ENCODE results near the gene PKD1.

Gene PKD1

GRCh38 chr16:2044541-2044940 lies 91.2 kb downstream of the PKD1 start:
- no peaks in the 10 kb centered on the region for H3K4me1 ChIP-seq (ENCODE audit: control insufficient read depth, insufficient read depth, low read length)
- POLR2A ChIA-PET, result interaction anchor here (1.0 kb wide), 1 partner anchor 19 kb away, joined by 4 read pairs; no protein-coding TSS in a partner anchor
- H3K36me3 ChIP-seq (ENCODE audit: control insufficient read depth in 2 of 2, insufficient read depth in 1 of 2, low read length in 2 of 2), result peaks cover 0 to 11% of the 10 kb centered on the region in 2 experiments; a peak in 2 of 3 replicates
- no peaks in the 10 kb centered on the region for H3K9me3 ChIP-seq (ENCODE audit: control insufficient read depth, insufficient read depth, low read depth, low read length)
- H3K27ac ChIP-seq (ENCODE audit: extremely low read depth, low read depth, low read length), result no peak overlapping the region
- CTCF ChIA-PET, result no interaction called here
- no peak overlapping the region for H3K4me3 ChIP-seq (ENCODE audit: low read depth, low read length)
- no peak for TF ChIP-seq BCL6B (tag by site-specific recombination; IDR thresholded peaks at IDR 0.05)
- TF ChIP-seq SALL2 (tag by site-specific recombination; IDR thresholded peaks at IDR 0.05; ENCODE audit: borderline replicate concordance), result no peak
- TF ChIP-seq ZEB2 (tag by site-specific recombination; IDR thresholded peaks at IDR 0.05), result 0 out of 2 replicates have a peak, but pooled peaks have one; percentile 24
- no peak for TF ChIP-seq ZNF433 (tag by site-specific recombination; IDR thresholded peaks at IDR 0.05; ENCODE audit: low read depth)
- no peak for TF ChIP-seq ZBTB10 (tag by site-specific recombination; IDR thresholded peaks at IDR 0.05)
- no peak for TF ChIP-seq ZBTB7A (tag by site-specific recombination; IDR thresholded peaks at IDR 0.05; ENCODE audit: low read depth)

- H3K27ac ChIP-seq (ENCODE audit: extremely low read depth, low read depth, low read length), result no peak overlapping the region
- POLR2A ChIA-PET, result interaction anchor here (0.5 to 1.0 kb wide), 2 partner anchors 20 to 23 kb away, joined by 3 to 4 read pairs; no protein-coding TSS in a partner anchor
- H3K36me3 ChIP-seq (ENCODE audit: control insufficient read depth in 2 of 2, insufficient read depth in 1 of 2, low read length in 2 of 2), result peaks cover 0 to 11% of the 10 kb centered on the region in 2 experiments; a peak in 2 of 3 replicates
- TF ChIP-seq KLF17 (tag by site-specific recombination; IDR thresholded peaks at IDR 0.05) (peak; percentile 92), ZNF664 (tag by site-specific recombination; IDR thresholded peaks at IDR 0.05) (no peak), ZBTB44 (tag by site-specific recombination; IDR thresholded peaks at IDR 0.05) (no peak), SP2 (tag by site-specific recombination; IDR thresholded peaks at IDR 0.05) (peak; percentile 47), ZNF10 (tag by site-specific recombination; IDR thresholded peaks at IDR 0.05) (0 out of 2 replicates have a peak, but pooled peaks have one; percentile 22), ZFHX2 (tag by site-specific recombination; conservative IDR thresholded peaks at IDR 0.05) (peak; percentile 78), SCRT2 (tag by site-specific recombination; IDR thresholded peaks at IDR 0.05) (peak; percentile 51), ZNF133 (tag by site-specific recombination; IDR thresholded peaks at IDR 0.05) (no peak), EGR2 (tag by site-specific recombination; IDR thresholded peaks at IDR 0.05; ENCODE audit: low read depth) (peak; percentile 82), KLF1 (tag by site-specific recombination; IDR thresholded peaks at IDR 0.05) (peak; percentile 70)
- H3K9me3 ChIP-seq (ENCODE audit: control insufficient read depth, insufficient read depth, low read depth, low read length), result no peaks in the 10 kb centered on the region
- H3K4me3 ChIP-seq (ENCODE audit: low read depth, low read length), result no peak overlapping the region
- CTCF ChIA-PET, result interaction anchor here (1.0 kb wide), 1 partner anchor 97 kb away, joined by 3 read pairs; no protein-coding TSS in a partner anchor
- H3K4me1 ChIP-seq (ENCODE audit: control insufficient read depth, insufficient read depth, low read length), result no peaks in the 10 kb centered on the region
Measured at GRCh38 chr16:2043667-2044451, 91.8 kb downstream of the PKD1 start.
